Stimulated activated CD4-positive, alpha-beta T cell treated with anti-CD3 and anti-CD28 coated beads, Interleukin-15, amount 100 ng/mL, for 24 hours (primary cell): ENCODE results near the gene PRKAG2.

ENCODE experiments used
- DNase-seq: peaks from one replicate; pipeline ENCODE4 v3.0.0-alpha.2; 2020

PRKAG2 gene

GRCh38 chr7:151814400-151815009, 62.4 kb downstream of the PRKAG2 start:
- no peak for DNase-seq

DNA sequence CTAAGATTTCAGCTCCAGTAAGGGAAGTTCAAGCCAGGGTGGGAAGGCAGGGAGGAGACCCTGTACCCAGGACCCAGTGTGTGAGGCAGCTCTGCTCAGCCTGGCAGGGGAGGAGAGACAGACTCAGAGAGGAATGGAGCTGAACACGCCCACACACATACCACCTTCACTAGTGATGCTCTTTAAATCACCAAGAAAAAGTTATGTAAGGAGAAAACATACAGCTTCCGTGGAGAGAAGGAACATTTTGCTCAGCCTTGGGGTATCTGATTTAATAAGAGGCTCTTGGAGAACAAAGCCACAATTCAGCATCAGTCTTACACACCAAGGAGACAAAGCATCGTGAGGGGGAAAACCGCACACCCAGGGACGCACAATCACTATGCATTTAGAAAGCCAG, 62.9 kb downstream of the PRKAG2 start:
- DNase-seq: peak; percentile 12

DNA sequence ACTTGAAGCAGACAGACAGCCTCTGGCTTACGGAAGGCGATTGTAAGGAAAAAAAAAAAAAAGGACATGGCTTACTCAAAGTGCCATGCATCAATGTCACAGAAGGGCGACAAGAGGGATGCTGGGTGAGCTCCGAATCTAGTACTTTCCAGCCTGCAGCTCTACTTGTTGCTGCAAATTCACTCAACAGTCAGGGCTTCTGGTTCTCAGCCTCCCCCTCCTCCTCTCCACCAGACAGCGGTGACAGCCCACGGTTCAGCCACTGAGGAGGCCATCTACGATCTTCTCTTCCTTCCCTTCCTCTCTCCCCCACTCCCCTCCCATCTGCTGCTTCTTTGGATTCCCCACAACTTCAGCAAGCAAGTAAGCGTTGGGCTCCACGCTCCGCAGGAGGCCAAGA, 63.5 kb downstream of the PRKAG2 start:
- DNase-seq: no peak

DNA sequence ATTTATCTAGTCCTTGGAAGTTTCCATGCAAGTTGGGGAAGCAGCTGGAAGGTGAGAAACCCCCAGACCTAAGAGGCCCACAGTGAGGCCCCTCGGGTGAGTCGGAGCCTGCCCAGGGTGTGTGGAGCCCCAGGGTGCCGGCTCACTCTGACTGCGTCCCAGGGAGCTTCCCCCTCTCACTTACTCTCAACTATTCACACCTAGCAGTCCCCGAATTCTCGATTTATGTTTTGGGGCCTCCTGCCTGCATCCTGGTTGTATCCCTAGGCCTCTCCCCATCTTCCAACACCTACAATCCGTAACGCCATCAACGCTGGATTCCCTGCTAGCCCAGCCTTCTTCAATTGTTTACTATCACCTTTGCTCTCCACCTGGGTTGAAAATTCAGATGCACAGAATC, 63.9 kb downstream of the PRKAG2 start:
- no peak for DNase-seq

DNA sequence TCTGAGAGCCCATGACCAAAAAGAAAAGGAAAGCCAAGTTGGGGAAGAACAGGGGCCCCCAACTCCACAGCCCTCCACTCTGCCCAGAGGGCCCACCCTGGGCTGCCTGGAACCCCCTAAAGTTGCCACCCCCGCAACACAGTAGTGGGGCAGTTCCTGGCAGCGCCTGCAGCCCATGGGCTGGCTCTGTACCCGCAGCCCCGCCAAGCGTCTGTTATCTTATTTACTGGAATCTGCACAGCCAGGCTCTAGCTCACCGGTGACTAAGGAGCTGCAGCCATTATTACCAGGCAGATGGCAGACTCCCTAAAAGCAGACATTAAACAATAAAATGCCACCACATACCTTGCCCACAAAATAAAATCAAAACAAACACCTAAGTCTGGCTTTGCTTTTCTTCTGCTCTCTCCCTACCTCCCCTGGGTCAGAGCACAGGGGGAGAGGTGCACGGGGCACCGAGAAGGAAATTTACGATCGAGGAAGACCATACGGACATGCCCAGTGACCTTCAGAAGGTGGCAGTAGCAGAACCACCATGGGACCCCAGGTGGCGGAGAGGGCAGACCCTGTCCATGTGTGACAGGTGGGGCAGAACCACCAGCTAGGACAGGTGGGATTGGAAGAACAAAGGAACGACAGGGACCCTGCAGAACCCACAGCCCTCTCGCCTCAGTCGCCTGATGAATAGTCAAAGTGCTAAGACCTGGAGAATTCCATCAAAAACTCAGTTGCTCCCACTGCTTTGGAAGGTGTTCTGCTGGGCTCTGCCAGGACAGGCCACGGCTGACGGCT, 66.3 kb downstream of the PRKAG2 start:
- no peak for DNase-seq

GRCh38 chr7:151809864-151810170, 67.1 kb downstream of the PRKAG2 start:
- no peak for DNase-seq

- no peak for DNase-seq
These were observed 67.6 kb downstream of the PRKAG2 start for GRCh38 chr7:151809146-151809863.

- no peak for DNase-seq
These were observed 68.3 kb downstream of the PRKAG2 start for GRCh38 chr7:151808400-151809145.

GRCh38 chr7:151807846-151808245, 69.1 kb downstream of the PRKAG2 start:
- no peak for DNase-seq

DNA sequence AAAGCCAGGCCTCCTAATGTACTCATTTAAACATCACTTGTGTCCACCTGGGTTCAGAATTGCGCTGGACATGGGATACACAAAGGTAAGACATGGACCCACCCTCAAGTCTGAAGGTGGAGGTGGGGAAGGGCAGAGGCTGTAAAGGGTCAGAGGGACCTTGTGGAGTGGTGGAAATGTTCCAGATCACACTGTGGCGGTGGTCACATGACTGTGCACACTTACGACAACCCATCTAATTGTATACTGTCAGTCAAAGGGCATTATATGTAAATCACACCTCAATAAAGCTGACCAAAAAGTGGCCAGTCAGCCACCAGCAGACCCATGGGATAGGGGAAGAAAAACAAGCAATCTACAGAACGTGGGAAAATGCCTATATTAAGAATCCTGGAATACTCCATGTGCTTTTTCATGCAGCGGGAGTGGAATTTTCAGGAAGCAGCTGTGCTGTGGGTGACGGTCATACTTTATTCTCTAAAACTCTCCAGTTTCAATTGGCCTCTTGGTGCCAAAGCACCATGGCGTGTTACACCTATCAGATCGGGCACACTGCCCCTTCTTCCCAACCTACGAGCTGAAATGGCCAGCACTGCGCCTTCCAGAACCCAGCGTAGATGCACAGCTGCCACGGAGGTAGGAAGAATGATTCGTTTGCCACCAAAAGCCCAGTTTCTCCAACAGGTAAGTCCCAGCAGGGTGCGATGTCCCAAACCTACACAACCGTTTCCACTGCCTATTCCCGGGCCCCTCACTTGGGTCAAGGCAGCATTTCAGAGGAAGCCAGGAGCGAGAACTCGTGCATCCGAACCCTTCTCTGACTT, 69.8 kb downstream of the PRKAG2 start:
- no peak for DNase-seq

DNA sequence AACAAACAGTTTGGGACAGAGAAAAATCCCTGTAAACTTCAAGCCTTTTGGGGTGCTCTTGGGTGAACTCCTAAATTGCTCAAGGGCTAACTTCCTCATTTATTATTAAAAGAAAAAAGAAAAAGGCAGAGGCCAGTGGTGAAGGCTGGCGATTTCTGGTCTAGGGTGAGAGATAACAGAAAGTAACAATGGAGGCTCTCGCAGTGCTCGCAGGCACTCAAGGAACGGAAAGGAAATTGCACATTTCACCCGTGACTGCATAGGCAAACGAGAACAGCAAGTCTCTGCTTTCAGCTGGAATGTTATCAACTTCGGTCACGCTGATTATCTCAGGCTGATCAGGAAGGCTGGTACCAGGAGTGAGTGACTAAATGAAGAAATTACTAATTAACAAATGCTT, 70.7 kb downstream of the PRKAG2 start:
- no peak for DNase-seq

- no peak for DNase-seq
These were observed 71.7 kb downstream of the PRKAG2 start for GRCh38 chr7:151805191-151805590.

DNA sequence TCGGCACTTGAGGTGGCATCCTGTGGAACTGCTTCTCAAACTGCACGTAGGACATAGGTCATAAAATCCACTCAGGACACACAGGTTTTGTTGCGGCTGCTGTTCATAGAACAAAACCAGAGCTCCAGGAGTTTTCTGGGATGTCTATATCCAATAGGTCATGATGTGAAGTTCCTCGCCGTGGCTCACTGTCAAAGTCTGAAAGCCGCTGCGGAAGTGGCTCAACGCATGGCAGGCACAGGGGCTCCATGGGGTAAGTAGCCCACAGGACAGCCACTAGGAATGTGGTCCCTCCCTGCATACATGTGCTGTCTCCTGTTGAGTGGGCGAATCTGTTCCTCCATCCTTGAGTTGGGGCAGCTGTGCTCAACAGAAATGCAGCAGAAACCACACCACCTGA, 72.2 kb downstream of the PRKAG2 start:
- DNase-seq: no peak

DNA sequence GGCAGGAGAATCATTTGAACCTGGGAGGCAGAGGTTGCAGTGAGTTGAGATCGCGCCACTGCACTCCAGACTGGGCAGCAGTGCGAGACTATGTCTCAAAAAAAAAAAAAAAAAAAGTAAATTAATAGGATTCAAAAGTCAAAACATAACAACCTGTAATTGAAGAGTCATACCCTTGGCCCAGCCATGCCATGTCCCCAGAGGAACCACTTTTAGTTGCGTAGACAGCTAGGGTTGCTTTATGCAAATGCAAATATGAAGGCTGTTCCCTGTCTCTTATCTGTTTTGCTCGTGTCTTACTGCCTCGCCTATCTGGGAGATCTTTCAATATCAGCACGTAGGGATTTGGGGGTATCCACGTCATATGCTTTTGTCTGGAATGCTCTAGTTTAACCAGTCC, 73.1 kb downstream of the PRKAG2 start:
- DNase-seq: no peak

DNA sequence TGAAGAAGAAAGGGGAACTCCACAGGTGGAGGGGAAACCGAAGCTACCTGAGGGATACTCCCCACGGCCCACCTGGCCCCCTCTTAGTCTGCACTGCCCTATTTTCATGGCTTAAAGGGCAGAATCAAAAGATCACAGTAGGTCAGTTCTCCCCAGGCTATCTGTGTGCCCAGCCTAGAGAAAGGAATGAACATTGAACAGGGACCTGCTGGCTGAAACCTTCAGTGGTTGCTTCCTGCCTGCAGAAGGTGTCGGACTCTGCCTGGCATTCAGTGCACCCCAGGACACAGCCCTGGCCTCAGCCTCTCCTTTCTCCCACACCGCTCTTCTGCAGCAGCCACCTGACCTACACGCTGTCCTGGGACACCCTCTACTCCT, 74.5 kb downstream of the PRKAG2 start:
- DNase-seq: no peak

DNA sequence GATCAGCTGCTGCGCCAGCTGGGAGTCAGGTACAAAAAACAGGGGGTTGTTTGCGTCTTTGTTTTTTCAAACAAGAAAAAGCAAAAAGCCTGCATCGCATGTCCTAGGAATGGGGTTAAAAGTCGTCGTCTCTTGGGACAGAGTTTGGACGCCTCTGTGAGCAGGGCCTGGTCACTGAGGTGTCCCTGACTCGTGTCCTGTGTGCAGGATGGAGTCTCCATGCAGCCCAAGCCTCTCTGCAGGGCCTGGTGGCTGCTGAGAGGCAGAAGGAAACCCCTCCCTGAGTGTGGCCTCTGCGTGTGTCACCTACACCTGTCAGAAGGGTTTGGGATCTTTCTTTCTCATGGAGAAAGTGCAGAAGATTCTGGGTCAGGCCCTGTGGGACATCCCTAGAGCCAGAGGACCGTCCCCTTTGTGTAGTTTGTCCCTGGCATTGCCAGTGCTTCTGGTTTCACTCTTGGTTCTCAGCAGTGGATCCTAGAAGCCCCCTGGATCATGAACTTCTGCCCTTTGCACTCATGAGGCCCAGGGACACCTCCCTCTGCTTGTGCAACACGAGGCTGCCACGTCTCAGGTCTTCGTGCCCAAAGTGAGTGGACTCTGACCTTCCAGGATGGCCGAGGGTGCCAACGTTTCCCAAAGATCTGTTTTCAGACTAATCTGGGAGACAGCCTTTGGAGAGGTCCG, 75.0 kb downstream of the PRKAG2 start:
- no peak for DNase-seq

GRCh38 chr7:151801291-151801690, 75.6 kb downstream of the PRKAG2 start:
- DNase-seq: no peak

DNA sequence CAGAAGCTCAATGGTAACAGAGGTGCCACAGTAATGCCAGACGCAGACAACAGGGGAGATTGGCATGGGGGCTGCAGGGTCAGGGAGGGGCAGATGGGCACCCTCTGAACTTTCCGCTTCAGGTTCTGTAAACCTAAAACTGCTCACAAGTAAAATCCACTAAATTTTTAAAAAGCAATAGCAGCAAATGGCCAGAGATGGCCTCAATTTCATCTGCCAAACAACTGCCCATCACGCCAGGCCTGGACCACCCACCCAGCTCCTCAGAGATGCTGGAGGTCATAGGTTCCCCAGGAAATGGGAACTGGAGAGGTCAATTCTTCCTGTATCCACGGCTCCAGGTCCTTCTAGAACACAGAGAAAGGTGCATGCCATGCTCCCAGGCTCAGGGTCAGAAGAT, 76.1 kb downstream of the PRKAG2 start:
- DNase-seq: no peak

DNA sequence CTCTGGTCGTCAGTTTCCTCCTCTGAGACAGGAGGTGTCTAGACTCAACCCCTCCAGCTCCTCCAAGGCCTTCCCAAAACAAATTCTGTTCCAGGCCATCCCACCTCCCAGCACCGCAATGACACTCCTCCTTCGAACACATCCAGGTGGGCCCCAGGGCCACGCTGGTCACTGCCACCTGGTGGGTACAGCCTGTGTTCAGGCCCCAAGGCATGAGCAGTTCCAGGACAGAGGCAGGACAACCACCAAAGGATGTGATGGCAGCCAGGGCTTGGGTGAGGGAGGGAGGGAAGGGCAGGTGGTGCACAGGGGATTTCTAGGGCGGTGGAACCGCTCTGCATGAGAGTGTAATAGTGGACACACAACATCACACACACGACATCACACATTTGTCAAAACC, 76.5 kb downstream of the PRKAG2 start:
- DNase-seq: no peak

DNA sequence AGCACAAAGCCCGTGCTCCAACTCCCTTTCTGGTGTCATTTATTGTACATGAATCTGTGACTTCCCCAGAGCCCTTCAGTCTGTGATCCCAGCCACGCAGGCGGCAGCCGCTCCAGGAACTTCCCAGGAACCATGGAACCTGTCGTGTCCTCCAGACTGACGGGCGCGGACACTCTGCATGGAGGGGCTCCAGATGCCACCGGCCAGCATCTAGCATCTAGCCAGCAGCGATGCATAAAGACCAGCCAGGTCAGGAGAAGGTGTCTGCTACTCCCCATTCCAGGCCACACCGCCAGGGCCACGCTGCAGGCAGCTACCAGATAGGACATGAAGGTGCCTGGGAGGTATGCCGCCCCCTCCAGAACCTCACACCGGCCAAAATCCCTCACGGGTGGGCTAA, 77.4 kb downstream of the PRKAG2 start:
- no peak for DNase-seq

- no peak for DNase-seq
These were observed 78.0 kb downstream of the PRKAG2 start for GRCh38 chr7:151798851-151799448.
